Activated CD4-positive, alpha-beta T cell treated with anti-CD3 and anti-CD28 coated beads, Interleukin-2, Interleukin-4, amounts not matched to agents 100 ng/mL and 50 ng/mL, durations not matched to agents 16 hours and 8 hours (primary cell): Measurements from ENCODE around the gene HOXB3.

Source experiments
- DNase-seq: peaks from one replicate; pipeline ENCODE4 v3.0.0-alpha.2; 2020; ENCODE audit warnings: low spot score

The HOXB3 gene

DNA sequence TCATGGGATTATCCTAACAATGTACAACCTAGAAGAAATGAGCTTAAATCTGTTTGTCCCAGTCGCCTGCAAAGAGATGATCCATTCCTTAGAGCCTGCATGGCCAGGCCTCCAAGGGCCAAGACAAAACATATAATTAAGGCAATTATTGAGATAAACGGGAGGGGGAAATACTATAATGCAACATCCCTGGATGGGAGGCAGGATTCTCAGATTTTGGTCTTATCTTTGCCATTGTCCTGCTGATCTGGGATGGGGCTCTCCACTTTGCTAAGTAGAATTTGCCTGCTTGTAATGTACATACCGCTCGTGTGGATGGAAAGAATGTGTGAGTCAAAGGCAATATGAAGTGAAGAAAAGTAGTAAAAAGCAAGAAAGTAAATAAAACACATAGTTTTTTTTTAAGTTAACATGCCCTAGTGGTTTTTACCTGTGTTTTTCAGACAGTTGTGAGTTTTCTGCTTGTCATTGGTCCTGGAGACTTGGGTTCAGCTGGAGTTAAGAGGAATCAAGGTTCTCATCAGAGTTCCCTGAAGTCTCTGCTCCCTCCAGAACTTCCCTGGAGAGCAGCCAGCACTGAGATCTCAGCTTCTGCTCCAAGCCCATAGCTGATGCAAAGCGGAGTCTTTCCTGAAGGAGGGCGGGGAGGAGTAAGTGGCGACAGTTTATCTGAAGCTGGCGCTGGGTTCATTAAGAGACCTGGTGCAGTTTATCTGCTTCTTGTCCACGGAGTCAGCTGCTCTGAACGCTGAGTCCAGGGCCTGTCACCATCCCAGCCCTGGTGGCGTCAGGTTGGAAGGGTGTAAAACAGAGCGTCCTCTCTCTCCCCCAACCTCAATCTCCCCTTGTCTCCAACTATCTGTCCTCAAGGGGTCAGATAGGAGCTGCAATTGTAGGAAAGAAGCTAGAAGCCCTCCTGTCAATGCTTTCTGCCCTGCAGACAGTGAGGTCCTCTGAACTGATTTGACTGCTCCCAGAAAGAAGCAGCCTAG lies 89.3 kb downstream of the HOXB3 start:
- no peak for DNase-seq

DNA sequence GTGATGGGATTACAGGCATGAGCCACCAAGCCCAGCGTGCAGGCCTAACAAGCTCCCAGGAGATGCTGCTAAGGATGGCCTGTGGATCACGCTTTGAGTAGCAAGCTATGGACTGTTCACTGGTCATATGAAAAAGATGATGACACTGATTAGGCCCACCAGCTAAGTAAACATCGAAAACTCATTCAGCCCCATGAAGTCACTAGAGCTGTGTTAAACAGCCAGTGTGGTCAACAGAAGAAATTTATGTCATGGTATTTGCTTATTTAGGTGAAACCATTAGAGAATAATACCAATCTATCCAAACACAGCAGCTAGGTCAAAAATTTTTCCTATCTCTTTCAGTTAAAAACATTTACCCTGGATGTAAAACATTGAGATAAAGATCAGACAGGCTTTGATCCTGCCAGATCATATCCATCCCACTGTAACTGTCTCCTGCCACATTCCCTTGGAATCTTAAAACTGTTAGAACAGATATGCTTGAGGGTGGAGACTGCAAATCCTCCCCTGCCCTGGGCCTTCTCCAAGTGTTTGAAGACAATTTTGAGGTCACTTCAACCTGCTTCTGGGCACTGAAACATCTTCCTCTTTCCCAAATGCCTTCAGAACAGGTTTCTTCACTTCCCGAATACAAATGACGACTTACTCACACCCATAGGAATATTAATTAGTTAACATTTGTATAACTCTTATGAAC lies 90.2 kb downstream of the HOXB3 start:
- DNase-seq, result no peak

DNA sequence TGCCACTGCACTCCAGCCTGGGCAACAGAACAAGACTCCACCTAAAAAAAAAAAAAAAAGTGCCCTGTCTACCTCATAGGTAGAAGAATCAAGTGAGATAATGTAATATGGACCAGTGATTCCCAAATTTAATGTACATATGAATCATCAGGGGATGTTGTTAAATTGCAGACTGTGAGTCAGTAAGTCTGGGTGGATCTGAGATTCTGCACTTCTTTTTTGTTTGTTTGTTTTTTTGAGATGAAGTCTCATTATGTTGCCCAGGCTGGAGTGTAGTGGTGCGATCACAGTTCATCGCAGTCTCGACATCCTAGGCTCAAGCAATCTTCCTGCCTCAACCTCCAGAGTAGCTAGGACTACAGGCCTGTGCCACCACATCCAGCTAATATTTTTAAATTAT lies 90.8 kb downstream of the HOXB3 start:
- no peak for DNase-seq
